HG03066 (cell line): Measurements from ENCODE around the gene MILR1.

Source experiments
- ATAC-seq: cut with Tn5 transposase; IDR thresholded peaks from one replicate; pipeline ENCODE4 v1.9.1; 2021; ENCODE audit warnings: low read depth; ENCODE audit not compliant: unreplicated experiment

MILR1 gene

DNA sequence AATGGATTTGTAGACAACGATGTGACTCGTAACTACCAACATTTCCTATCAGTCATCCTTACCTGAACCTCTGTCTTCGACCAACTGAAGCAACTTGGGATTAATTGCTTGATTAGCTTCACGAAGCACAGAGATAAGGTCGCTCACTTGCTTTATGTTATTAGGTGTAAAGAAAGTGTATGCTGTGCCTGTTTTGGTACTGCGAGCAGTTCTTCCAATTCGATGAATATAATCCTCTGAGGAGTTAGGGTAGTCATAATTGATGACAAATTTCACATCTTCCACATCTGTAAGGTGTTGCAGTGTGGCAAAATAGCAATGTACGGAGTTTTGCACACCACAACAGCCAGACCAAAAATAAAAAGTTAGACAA lies 51.6 kb downstream of the MILR1 start:
- no peak for ATAC-seq

- ATAC-seq = no peak
Measured at GRCh38 chr17:64500862-64501765, 52.2 kb downstream of the MILR1 start.

DNA sequence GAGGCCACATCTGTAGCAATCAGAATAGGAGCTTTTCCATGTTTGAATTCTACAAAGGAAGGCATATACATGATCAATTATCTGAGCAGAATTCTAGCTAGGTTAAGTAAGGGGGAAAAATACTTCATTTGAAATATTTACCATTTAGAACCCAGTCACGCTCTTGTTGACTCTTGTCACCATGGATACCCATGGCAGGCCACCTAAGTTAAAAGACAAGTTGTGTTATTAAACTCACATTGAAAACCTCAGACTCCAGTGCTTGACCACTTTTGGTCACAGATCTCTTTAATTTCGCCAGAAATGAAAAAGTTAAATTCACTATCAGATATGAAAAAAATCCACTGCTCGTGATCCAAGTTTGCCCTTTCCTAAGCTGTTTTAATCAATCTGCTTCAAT lies 53.1 kb downstream of the MILR1 start:
- ATAC-seq = no peak

- ATAC-seq = no peak
Measured at GRCh38 chr17:64502809-64503208, 53.9 kb downstream of the MILR1 start.

DNA sequence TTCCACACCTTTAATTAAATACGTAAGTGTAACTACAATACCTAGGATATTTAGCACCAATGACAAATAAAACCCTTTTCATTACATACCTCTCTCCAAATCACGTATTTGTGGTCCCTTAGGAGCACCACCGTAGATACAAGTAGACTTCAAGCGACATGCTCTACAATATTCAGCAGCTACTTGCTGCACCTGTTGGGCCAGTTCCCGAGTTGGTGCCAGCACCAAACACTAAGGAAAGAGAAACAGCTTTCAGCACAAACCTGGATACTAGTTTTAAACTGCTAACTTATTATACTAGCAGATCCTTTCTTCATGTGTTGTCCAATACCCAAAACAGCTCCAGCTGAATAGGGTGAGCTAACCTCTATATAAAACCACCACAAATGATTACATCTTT lies 54.4 kb downstream of the MILR1 start:
- no peak for ATAC-seq

DNA sequence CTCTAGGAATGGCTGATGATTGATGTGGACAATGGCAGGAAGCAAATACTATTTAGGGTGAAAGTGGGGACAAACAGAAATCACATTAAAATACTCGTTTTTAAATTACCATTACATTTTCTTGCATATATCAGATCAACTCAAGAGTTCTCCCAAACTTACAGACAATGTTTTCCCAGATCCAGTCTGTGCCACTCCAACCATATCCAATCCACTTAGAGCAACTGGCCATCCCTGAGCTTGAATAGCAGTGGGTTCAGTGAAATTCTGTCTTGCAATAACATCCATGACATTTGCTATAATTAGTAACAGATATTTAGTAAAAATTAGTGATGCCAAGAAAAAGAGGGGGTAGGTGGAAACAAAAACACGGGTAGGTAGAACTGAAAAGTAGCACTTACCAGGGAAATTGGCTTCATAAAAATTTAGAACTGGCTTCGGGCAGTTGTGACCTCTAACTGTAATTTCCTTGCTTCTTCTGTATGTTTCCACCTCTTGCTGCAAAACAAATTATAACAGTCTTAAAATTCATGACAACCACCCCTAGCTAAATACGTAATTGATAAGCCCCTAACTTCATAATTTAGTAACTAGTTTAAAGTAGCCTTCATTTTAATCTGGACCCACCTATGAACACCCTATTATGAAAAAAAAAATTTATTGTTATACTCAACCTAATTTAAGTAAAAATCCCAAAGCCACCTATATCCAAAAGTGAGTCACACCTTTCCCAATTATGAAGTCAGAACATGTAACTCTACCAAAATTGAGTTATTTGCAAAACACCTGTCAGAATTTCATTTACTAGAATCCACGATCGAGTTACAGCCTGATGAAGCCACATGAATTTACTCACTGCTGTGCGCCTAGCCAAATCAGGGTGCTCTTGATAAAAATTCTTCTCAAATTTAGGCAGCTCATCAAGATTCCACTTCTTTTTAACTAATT lies 55.2 kb downstream of the MILR1 start:
- no peak for ATAC-seq

DNA sequence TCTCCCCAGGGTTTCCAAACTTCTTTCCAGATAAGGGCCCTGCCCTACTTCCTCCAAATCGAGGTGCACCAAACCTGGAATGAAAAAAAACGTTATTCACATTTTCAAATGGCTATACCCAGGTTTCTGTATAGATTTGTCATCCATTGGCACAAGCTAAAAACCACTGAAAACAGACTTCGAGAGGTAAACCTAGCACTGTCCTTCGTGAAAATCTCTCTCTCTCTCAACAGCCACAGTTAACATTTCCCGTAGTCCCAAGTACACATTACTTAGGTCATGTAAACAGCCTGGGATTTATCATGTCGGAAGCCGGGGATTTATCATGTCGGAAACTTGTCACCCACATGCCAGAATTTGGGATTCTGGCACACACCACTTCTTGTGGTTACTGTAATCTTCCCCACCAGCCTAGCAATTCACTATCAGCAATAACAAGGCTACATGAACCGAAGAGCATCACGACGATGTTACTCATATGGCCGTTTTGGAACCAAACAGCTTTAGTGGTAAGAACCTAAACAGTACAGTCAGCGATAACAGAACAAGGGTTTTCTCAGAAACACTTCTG lies 55.9 kb downstream of the MILR1 start:
- ATAC-seq = no peak

- ATAC-seq = peak; percentile 27
Measured at GRCh38 chr17:64505340-64506200, 56.7 kb downstream of the MILR1 start.

- peak; percentile 66 for ATAC-seq
Measured at GRCh38 chr17:64506201-64506575, 57.3 kb downstream of the MILR1 start, which contains the start of gene DDX5. Gene DDX5 (minus strand): TSS chr17:64506289. CDS start chr17:64506119, 170 bp downstream.

GRCh38 chr17:64506576-64507412 lies 57.9 kb downstream of the MILR1 start, which contains the start of gene CEP95:
Gene CEP95 (plus strand): TSS chr17:64506977. CDS start chr17:64507098, 121 bp downstream.
- ATAC-seq = peak; percentile 40

GRCh38 chr17:64507413-64507782 lies 58.5 kb downstream of the MILR1 start:
- no peak for ATAC-seq

GRCh38 chr17:64508683-64509082 lies 59.8 kb downstream of the MILR1 start:
- no peak for ATAC-seq

- no peak for ATAC-seq
Measured at GRCh38 chr17:64509179-64509578, 60.3 kb downstream of the MILR1 start.

DNA sequence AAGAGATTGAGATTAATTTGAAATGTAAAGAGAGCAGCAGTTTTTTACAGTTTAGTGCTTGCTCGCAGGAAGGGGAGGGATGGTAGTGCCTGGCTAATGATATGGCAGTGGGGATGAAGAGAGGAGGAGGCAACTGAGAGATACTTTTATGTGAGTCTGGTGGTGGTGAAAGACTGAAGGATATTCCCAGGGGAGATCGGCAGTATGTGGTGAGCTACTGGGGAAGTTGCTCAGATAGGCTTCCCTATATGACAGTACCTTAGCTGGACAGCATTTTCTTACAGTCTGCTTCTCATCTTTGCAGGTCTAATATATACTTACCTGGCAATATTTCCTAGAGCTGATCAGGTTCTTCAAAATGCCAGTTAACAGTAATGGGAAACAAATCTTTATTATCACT lies 66.5 kb downstream of the MILR1 start:
- ATAC-seq = no peak

GRCh38 chr17:64515829-64516228 lies 66.9 kb downstream of the MILR1 start:
- no peak for ATAC-seq
